AG08395 (cell line): ENCODE results near the gene ARPC4.

Source experiments
- DNase-seq: peaks from one replicate; pipeline ENCODE4 v3.0.0; 2012; ENCODE audit warnings: mixed read lengths, low spot score

The ARPC4 gene

DNA sequence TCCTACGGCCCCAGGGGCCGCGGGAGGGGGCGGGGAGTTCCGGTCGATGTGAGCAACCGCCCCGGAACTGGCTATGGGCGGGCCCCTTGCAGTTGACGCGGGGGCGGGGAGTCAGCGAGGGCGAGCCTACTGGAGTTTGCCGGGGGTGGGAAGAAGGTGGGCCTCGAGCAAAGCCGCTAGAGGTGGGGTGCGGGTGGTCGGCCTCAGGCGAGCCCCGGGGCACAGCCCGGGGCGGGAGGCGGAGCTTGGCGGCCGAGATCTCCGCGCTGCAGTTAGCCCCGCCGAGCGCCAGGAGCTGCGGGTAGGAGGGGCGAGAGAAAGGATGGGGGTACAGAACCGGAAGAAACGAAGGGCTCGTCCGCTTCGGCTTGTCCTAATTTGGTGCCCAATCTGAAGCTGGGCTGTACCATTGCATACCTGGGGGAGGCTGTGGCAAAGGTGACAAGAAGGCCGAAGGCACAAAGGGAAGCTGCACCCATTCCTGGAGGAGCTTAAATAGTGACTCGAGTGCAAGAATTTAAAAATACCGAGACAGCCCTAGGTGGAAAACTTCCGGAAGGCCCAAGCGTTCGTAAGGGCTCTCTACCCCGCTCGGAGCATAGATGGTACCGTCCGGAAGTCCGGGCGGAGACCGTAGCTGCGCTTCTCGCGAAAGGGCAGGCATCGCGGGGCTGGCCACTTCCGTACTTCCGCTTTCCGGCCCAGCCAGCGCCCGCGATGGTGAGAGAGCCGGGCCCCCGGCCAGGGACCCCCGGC, at the start of gene ARPC4, which contains the start of gene TADA3:
ARPC4 (plus strand) TSS at position 678 of the 756 bp plus-strand sequence; CDS start at position 718, 40 bp downstream.
TADA3 (minus strand) TSS at position 69 of the 756 bp plus-strand sequence. CDS start 1,007 bp downstream, outside the sequence.
- peak; percentile 96 for DNase-seq

DNA sequence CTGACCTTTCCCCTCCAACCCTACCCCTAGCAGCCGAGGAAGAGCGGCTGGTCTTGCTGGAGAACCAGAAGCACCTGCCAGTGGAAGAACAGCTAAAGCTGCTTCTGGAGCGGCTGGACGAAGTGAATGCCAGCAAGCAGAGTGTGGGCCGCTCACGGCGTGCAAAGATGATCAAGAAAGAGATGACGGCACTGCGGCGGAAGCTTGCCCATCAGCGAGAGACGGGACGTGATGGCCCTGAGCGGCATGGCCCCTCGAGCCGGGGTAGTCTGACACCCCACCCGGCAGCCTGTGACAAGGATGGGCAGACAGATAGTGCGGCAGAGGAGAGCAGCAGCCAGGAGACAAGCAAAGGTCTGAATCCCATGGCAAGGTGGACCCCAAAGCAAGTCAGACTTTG, 49.3 kb upstream of the ARPC4 start:
- no peak for DNase-seq

DNA sequence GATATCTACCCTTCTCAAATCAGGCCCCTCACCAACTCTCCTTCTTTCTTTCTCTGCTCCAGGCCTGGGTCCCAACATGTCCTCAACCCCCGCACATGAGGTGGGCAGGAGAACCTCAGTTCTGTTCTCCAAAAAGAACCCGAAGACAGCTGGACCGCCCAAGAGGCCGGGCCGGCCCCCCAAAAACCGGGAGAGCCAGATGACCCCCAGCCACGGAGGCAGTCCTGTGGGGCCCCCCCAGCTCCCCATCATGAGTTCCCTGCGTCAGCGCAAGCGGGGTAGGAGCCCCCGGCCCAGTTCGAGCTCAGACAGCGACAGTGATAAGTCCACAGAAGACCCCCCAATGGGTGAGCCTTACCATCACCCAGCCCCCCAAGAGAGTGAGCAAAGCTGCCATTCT, 48.7 kb upstream of the ARPC4 start:
- no peak for DNase-seq

- DNase-seq = no peak
Observed at GRCh38 chr3:9745521-9745920, 47.4 kb upstream of the ARPC4 start.

GRCh38 chr3:9746330-9746729, 46.6 kb upstream of the ARPC4 start:
- peak; percentile 58 for DNase-seq

GRCh38 chr3:9747267-9747666, 45.6 kb upstream of the ARPC4 start:
- peak; percentile 49 for DNase-seq

GRCh38 chr3:9748031-9748430, 44.9 kb upstream of the ARPC4 start:
- no peak for DNase-seq

GRCh38 chr3:9749296-9749644, 43.6 kb upstream of the ARPC4 start:
- no peak for DNase-seq

DNA sequence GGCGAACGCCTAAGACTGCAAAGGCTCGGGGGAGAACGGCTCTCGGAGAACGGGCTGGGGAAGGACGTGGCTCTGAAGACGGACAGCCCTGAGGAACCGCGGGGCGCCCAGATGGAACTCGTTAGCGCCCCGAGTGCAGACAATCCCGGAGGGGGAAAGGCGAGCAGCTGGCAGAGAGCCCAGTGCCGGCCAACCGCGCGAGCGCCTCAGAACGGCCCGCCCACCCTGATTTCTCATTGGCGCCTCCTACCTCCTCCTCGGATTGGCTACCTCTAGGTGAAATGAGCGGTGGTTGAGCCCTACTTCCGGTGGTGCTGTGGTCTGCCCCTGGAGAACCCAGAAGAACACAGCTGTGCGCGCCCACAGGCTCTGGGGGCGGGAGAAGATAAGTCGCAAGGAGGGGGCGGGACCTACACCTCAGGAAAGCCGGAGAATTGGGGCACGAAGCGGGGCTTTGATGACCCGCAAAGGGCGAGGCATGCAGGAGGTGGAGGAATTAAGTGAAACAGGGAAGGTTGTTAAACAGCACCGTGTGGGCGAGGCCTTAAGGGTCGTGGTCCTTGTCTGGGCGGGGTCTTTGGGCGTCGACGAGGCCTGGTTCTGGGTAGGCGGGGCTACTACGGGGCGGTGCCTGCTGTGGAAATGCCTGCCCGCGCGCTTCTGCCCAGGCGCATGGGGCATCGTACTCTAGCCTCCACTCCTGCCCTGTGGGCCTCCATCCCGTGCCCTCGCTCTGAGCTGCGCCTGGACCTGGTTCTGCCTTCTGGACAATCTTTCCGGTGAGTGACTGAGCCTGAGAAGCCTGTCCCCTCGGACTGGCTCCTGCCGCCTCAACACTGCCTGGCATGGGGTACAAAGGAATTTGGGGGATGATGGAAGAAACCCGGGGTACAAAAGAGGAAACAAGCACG, 43.0 kb upstream of the ARPC4 start, which contains the start of gene OGG1:
OGG1 (plus strand) TSS at position 308 of the 911 bp plus-strand sequence; CDS start at position 643, 335 bp downstream.
- peak; percentile 99 for DNase-seq

DNA sequence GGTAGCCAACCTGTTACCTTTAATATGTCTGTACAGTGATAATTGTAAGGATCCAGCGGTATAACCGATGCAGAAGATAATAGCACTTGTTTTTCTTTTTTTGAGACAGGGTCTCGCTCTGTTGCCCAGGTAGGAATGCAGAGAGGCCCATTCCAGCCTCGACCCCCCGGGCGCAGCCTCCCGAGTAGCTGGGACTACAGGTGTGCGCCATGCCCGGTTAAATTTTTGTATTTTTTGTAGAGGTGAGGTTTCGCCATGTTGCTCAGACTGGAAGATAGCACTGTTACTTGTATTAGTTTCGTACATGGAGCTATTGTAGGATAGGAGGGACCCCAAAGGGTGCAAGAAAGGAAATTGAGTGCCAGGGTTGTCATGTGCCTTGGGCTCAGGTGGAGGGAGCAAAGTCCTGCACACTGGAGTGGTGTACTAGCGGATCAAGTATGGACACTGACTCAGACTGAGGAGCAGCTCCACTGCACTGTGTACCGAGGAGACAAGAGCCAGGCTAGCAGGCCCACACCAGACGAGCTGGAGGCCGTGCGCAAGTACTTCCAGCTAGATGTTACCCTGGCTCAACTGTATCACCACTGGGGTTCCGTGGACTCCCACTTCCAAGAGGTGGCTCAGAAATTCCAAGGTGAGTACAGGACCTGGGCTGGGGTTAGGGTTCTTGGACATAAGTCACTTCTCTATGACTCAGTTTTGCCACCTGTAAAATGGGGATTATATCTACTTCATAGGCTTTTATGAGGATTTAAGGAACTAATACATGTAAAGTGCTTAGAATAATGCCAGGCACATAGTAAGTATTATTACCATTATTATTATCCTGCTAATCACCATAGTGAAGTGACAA, 42.1 kb upstream of the ARPC4 start:
- no peak for DNase-seq

- DNase-seq = no peak
Observed at GRCh38 chr3:9754678-9755077, 38.2 kb upstream of the ARPC4 start.

- DNase-seq = no peak
Observed at GRCh38 chr3:9757427-9757826, 35.5 kb upstream of the ARPC4 start.

DNA sequence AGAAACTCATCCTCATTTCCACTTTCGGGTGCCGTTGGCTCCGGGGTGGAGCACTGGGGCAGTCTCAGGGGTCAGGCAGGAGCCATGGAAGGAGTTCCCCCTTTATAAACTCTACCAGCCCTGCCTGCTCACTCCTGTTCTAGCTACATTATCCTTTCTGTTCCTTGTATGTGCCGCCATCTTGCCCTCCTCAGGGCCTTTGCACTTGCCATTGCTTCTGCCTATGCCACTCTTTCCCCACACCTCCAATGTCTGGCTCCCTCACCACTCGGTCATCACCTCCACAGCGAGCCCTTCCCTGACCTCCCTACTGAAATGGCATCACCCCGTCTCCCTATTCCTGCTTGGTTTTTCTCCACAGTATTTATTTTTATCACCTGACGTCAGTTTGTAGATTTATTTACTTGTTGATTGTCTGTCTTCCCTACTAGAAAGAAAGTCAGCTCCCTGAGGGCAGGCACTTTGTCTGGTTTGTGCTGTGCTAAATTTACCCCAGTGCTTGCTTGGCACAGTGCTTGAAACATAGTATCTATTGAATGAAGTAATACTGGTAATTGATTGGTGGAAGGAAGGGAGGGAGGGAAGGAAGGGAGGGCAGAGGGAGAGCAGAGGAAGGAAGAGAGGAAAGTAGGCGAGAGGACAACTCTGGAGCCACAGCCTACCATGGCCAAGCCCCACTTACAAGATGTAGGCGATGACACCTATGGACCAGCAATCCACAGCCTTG, 31.9 kb upstream of the ARPC4 start:
- no peak for DNase-seq

DNA sequence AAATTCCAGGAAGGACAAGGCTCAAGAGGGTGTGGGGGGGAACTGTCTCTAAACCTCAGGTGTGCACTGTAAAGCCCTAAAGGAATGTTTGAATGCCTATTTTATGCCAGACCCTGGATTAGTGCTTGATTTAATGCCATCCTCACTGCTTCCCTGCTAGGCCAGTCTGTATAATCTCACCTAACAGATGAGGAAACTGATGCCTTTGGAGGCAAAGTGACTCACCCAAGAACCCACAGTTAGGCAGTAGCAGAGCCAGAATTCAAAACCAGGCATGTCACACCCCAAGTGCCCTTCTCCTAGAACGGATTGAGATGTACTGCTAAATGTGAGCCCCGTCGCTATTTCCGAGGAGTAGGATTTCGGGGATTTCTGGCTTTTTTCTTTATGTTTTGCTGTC, 31.0 kb upstream of the ARPC4 start:
- no peak for DNase-seq

DNA sequence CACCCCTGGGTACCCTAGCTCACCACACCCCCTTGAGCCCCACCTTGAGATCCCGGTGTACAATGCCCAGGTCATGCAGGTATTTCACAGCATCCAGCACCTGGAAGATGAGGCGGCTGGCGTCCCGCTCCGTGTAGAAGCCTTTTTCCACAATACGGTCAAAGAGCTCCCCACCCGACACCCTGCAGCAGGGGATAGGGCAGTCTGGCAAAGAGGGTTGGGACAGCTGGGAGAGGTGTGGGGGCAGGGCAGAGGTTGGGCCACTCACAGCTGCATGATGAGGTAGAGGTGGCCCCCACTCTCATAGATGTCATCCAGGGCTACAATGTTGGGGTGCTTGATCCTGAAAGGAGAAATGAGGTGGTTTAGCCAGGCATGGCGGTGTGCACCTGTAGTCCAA, 30.0 kb upstream of the ARPC4 start:
- DNase-seq = no peak

- no peak for DNase-seq
Observed at GRCh38 chr3:9765865-9766264, 27.0 kb upstream of the ARPC4 start.

- no peak for DNase-seq
Observed at GRCh38 chr3:9767418-9767817, 25.5 kb upstream of the ARPC4 start.

GRCh38 chr3:9768141-9768775, 24.6 kb upstream of the ARPC4 start:
- no peak for DNase-seq

GRCh38 chr3:9769012-9769411, 23.9 kb upstream of the ARPC4 start:
- no peak for DNase-seq

GRCh38 chr3:9769426-9770275, 23.2 kb upstream of the ARPC4 start, which contains the start of gene CAMK1:
TSS of gene CAMK1 (minus strand) at chr3:9769947. CDS start at chr3:9767749, 2,198 bp downstream.
- DNase-seq = peak; percentile 93
